Ecto neural progenitor cell (in vitro differentiated cells): ENCODE results near the gene IGLON5.

Experiments used
- DNase-seq: peaks from one replicate; pipeline ENCODE4 v3.0.0-alpha.2; 2018; ENCODE audit warnings: low spot score

IGLON5 gene

GRCh38 chr19:51338563-51339312, 27.3 kb downstream of the IGLON5 start:
- DNase-seq = peak; percentile 92

- no peak for DNase-seq
Observed at GRCh38 chr19:51339313-51339686, 27.9 kb downstream of the IGLON5 start.

GRCh38 chr19:51339687-51340656, 28.5 kb downstream of the IGLON5 start:
- peak; percentile 99 for DNase-seq

GRCh38 chr19:51341066-51341465, 29.6 kb downstream of the IGLON5 start:
- peak; percentile 49 for DNase-seq

GRCh38 chr19:51341976-51342580, 30.6 kb downstream of the IGLON5 start, which contains the start of gene VSIG10L:
TSS of gene VSIG10L (minus strand) at chr19:51342139. CDS start at chr19:51342124, 15 bp downstream.
- peak; percentile 43 for DNase-seq

- DNase-seq = peak; percentile 41
Observed at GRCh38 chr19:51342631-51343569, 31.5 kb downstream of the IGLON5 start.

GRCh38 chr19:51345076-51345620, 33.7 kb downstream of the IGLON5 start:
- no peak for DNase-seq

- no peak for DNase-seq
Observed at GRCh38 chr19:51346742-51347141, 35.3 kb downstream of the IGLON5 start.

- no peak for DNase-seq
Observed at GRCh38 chr19:51347209-51347928, 35.9 kb downstream of the IGLON5 start.

GRCh38 chr19:51351266-51351990, 40.0 kb downstream of the IGLON5 start:
- DNase-seq = no peak

GRCh38 chr19:51352783-51353360, 41.4 kb downstream of the IGLON5 start:
- DNase-seq = peak; percentile 42

- DNase-seq = peak; percentile 69
Observed at GRCh38 chr19:51354103-51354741, 42.8 kb downstream of the IGLON5 start.

- peak; percentile 87 for DNase-seq
Observed at GRCh38 chr19:51354742-51355148, 43.3 kb downstream of the IGLON5 start.

- DNase-seq = no peak
Observed at GRCh38 chr19:51356159-51356801, 44.8 kb downstream of the IGLON5 start.

GRCh38 chr19:51357952-51358351, 46.5 kb downstream of the IGLON5 start:
- no peak for DNase-seq

GRCh38 chr19:51359294-51359693, 47.9 kb downstream of the IGLON5 start:
- DNase-seq = no peak

- no peak for DNase-seq
Observed at GRCh38 chr19:51361239-51361638, 49.8 kb downstream of the IGLON5 start.
